ENCODE measurements around the gene RMDN2.
"Not testable (repeated sequence)": the region's sequence is repeated elsewhere in the genome, so short reads cannot be mapped to it uniquely, and the experiment has no call there.

Gene RMDN2

GRCh38 chr2:37932873-37933272 is 7.8 kb downstream of the RMDN2 start:
- DNase-seq (ENCODE audit: low read depth in 2 of 2): not testable (repeated sequence)

- DNase-seq (ENCODE audit: low read depth in 2 of 2): no peak
Measured at GRCh38 chr2:37934591-37935513, 9.8 kb downstream of the RMDN2 start.

- not testable (repeated sequence) for DNase-seq (ENCODE audit: low read depth in 2 of 2)
Measured at GRCh38 chr2:37937568-37937967, 12.5 kb downstream of the RMDN2 start.

- not testable (repeated sequence) for DNase-seq (ENCODE audit: low read depth in 2 of 2)
Measured at GRCh38 chr2:37941267-37941666, 16.2 kb downstream of the RMDN2 start.

GRCh38 chr2:37944268-37944667 is 19.2 kb downstream of the RMDN2 start:
- no peak for DNase-seq (ENCODE audit: low read depth in 2 of 2)

- no peak for DNase-seq (ENCODE audit: low read depth in 2 of 2)
Measured at GRCh38 chr2:37947306-37947705, 22.2 kb downstream of the RMDN2 start.

- not testable (repeated sequence) for DNase-seq (ENCODE audit: low read depth in 2 of 2)
Measured at GRCh38 chr2:37962018-37962739, 37.1 kb downstream of the RMDN2 start.

- DNase-seq (ENCODE audit: low read depth in 2 of 2): not testable (repeated sequence)
Measured at GRCh38 chr2:37962740-37963121, 37.6 kb downstream of the RMDN2 start.

GRCh38 chr2:37963901-37964300 is 38.8 kb downstream of the RMDN2 start:
- DNase-seq (ENCODE audit: low read depth in 2 of 2): not testable (repeated sequence)

- DNase-seq (ENCODE audit: low read depth in 2 of 2): no peak
Measured at GRCh38 chr2:37966326-37966725, 41.2 kb downstream of the RMDN2 start.

GRCh38 chr2:37969731-37970130 is 44.6 kb downstream of the RMDN2 start:
- no peak for DNase-seq (ENCODE audit: low read depth in 2 of 2)

GRCh38 chr2:37971971-37972370 is 46.9 kb downstream of the RMDN2 start:
- DNase-seq (ENCODE audit: low read depth in 2 of 2): no peak

GRCh38 chr2:37973615-37974353 is 48.7 kb downstream of the RMDN2 start:
- no peak for DNase-seq (ENCODE audit: low read depth in 2 of 2)

GRCh38 chr2:37975808-37976207 is 50.7 kb downstream of the RMDN2 start:
- DNase-seq (ENCODE audit: low read depth in 2 of 2): no peak

- no peak for DNase-seq (ENCODE audit: low read depth in 2 of 2)
Measured at GRCh38 chr2:37976411-37976810, 51.3 kb downstream of the RMDN2 start.

GRCh38 chr2:37982147-37982582 is 57.1 kb downstream of the RMDN2 start:
- peak in 1 of 2 donors; percentile 24 for DNase-seq (ENCODE audit: low read depth in 2 of 2)

- no peak for DNase-seq (ENCODE audit: low read depth in 2 of 2)
Measured at GRCh38 chr2:37982847-37983246, 57.8 kb downstream of the RMDN2 start.

- DNase-seq (ENCODE audit: low read depth in 2 of 2): no peak
Measured at GRCh38 chr2:37983719-37984118, 58.6 kb downstream of the RMDN2 start.

- DNase-seq (ENCODE audit: low read depth in 2 of 2): no peak
Measured at GRCh38 chr2:37984176-37984575, 59.1 kb downstream of the RMDN2 start.

- no peak for DNase-seq (ENCODE audit: low read depth in 2 of 2)
Measured at GRCh38 chr2:37984589-37984988, 59.5 kb downstream of the RMDN2 start.

- no peak for DNase-seq (ENCODE audit: low read depth in 2 of 2)
Measured at GRCh38 chr2:37985333-37985732, 60.2 kb downstream of the RMDN2 start.
